SKM-1 (cell line): ENCODE data around the gene ZNF407.

Experiments
- DNase-seq: peaks from one replicate; lab custom pipeline; 2025; ENCODE audit not compliant: unreplicated experiment; lab: John Stamatoyannopoulos, UW

ZNF407 gene

DNA sequence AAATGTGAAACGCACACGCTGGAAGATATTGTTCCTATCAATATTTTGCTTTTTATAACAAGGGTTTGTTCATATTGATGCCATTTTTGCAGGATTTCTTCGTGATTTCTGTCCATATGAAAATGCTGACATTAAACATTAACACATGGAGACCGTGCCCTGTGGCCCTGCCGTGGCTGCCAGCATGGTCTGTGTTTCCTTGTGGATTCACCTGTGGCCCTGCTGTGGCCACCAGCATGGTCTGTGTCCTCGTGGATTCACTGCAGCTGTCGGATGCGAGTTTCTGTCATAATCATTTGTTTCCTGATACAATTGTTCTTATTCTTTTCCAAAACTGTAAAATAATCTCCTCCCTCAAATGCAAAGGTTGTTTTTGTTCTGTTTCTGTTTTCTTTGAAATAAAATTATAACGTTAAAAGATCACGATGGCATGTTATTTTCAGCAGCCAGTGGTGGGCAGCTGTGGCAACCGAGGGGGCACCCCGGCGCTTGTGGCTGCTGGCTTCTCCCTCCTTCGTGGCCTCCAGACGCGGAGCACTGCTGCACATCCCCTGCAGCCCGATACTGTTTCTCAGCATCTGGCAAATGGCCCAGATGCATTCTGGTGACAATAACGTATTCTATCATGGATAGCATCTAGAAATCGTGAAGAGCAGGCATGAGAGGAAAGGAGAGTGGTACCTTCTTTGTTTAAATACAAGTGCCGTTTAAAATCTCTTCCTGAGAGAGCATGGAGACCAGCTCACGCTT lies 467.8 kb downstream of the ZNF407 start:
- no peak for DNase-seq

DNA sequence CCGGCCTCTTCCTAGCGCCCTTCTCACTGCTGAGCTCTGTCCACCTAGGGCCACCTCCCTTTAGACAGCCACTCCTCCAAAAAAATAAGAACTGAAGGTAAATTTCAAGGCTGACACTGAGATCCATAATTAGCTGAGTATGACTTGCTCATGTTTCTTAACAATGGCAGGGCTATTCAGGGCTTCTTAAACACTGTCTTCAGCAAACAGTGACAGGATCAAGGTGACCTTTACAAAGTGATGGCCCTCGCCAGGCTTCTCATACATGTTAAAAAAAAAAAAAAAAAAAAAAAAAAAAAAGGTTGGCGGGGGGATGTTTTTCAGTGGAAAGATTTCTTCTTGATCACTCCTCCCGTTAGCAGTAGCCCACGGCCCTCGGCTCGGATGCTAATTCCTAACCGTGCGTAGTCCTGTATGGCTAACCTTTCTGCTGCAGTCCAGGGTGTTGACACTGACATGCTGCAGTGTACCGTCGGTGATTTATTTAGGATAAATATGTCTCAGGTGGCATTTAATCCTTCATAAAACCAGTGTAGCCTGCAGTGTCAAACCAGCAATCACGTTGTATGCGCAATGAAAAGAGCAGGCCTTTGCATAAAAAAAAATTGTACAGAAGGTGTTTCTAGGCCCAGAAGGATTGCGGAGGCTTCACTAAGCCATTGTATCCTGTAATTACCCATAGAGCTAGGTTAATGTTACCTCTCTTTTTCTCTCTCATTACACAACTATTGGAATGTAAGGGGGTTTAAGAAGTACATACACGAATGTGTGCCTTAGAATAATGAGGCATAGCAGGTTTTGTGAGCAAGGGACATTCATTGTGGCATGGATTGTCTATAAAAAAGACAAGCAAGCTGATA lies 468.6 kb downstream of the ZNF407 start:
- no peak for DNase-seq

GRCh38 chr18:75066936-75067335 lies 469.3 kb downstream of the ZNF407 start:
- no peak for DNase-seq

GRCh38 chr18:75067996-75068645 lies 470.5 kb downstream of the ZNF407 start:
- DNase-seq = no peak

DNA sequence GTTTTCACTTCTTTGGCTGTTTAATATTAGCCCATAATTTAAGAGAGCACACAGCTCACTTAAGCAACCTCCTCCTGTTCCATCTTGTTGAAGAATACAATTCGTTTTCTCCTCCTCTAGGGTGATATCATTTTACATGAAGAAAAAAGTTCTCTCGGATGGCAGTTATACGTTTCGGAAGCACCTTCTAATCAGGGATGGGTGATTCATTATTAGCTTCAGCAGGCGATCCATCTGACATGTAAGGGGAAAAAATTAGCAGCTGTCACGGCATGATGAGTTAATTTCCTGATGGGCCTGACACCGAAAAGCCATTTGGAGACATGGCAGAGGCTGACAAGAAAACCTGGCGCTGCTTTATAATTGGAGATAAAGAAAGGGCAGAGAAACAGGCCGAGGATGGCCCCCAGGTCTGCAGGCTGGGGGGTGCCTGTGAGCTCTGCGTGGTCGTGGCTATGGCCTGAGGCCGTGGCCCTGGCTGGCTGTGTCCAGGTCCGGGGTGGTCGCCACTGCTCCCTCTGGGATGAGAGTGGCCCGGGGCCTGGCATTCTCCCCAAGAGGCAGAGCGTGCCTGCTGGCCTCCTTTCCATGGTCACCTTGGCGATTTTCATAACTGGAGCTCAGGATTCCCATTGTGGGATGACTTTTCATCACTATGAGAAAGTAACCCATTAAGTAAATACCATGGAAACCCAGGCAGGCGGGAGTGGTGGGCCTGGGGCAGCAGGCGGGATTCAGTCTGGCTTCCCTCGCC lies 471.2 kb downstream of the ZNF407 start:
- DNase-seq = no peak

GRCh38 chr18:75070235-75070624 lies 472.6 kb downstream of the ZNF407 start:
- DNase-seq = no peak

DNA sequence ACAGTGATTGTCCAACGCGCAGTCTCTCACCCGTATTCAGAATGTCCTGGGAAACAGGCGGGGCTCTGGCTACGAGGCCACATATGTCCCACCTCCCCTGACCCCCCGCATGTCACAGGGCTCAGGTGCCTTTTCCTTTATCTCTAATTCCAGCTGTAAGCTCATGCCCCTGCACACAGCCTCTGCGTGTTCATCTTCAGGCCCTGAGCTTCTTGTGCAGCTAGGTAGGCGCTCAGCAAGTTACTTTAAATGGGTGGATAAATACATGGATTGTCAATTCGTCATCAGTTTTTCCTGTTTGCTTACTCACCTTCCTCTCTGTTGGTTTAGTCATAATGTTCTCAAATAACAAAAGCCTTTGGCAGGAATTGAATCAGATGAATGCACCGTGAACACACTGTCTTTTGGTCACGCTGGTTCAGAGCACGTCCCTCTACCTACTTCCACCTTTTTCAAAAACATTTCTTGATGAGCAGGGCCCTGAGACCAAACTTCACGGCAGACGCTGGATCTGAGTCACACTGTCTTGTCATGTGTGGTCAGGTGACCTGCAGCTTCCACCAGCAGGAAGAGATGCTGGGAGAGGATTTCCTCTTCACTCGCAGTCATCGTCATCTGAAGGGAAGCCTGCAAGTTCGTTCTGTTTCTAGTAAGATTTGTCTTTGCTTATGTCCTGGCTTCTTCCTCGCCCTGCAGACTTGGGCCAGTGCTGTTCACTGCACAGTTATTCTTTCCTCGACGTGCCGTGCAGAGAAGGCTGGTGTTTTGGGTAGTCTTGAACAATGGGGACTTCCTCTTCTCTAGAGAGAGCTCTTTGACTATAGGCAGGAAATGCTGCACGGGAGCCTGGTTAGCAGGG lies 473.2 kb downstream of the ZNF407 start:
- peak; percentile 66 for DNase-seq

DNA sequence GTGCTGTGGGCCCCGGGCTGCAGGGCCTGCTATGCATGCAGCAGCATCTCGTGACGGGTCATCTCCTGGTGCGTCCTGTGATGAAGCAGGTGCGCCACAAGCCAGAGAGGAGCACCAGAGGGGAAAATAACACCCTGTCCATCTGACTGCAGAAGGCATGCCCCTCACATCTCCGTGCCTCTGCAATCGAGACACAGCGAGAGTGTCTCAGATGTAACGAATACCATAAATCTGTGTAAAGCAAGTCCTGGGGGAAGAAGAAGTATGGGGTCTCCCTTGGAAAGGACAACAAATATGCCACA lies 473.8 kb downstream of the ZNF407 start:
- DNase-seq = no peak

DNA sequence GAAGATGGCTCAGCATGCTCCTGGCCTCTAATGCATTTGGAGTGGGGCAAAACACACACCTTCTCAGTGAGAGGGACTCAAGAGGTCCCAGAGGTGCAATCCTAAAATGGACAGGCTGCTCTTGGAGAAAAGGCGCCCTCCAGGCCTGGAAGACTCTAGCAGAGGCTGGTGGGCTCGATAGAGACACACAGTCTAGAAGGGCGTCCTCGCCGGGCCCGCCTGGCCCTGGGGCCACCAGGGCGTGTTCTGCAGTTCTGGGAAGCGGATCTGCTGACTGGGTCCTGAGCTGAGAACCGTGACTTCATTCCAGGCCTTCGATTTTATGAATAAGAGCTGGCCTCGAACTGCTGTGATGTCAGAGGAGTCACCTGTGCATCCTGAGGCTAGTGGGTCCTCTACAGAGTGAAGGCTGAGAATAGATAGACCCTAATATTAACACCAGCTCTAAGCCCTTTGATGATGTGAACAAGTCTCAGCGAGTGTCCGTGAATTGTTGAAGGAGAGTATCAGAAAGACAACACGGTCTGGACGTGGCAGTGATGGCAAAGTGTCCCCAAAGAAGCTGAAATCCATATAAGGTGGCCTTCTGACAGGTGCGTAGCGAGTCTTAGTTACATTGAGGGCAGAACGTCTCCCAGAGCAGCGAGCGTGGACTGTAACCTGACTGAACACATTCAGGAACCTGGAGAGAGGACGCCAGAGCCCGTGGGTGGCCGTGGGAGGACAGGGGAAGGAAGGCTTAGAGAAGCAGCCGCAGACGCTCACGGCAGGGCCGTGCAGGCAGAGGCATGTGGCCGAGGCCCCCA lies 474.4 kb downstream of the ZNF407 start:
- DNase-seq = no peak

GRCh38 chr18:75072672-75073371 lies 475.2 kb downstream of the ZNF407 start:
- no peak for DNase-seq

DNA sequence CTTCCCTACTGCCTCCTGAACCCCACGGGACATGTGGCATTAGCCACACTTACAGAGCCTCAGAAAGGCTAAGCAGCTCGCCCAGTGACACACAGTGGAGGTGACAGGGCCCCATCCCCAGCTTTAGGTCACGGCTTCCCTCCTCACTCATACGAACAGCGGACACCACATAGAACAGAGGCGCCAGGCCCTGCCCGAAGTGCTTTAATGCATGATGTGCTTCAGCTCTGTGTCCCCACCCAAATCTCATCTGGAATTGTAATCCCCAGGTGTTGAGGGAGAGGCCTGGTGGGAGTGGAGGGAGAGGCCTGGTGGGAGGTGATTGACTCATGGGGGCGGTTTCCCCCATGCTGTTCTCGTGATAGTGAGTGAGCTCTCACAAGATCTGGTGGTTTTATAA lies 476.0 kb downstream of the ZNF407 start:
- DNase-seq = no peak

DNA sequence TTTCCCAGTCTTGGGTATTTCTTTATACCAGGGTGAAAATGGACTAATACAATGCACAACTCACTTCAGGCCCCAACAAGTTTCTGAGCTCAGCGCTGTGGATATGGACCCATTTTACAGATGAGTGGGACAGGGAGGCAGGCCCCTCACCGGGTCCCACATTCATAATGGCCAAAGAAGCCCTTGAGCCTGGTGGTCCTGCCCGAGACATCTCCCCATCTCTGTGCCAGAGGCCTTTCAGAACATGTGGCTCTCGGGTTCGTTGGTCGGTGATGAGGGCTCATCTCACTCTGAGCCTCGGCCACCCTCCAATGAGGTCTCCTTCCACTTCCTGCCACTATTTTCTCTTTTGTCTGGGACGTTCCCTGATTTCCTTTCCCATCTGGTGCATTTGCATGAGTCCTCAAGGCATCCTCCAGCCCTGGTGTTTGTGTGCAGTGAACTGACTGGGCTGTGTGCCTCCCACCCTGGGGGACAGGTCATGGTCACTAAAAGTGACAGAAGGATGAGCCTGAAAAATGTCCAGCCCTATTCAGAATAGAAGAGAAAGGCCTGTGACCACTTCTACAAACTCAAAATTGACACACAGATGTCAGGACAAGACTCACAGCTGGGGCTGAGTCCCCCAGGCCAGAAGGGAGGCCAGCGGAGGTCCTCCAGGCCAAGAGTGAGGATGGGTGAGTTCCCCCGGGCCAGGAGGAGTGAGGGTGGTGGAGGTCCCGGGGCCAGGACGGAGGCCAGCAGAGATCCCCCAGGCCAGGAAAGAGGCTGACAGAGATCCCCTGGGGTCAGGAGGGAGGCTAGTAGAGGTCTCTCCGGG lies 476.7 kb downstream of the ZNF407 start:
- no peak for DNase-seq

DNA sequence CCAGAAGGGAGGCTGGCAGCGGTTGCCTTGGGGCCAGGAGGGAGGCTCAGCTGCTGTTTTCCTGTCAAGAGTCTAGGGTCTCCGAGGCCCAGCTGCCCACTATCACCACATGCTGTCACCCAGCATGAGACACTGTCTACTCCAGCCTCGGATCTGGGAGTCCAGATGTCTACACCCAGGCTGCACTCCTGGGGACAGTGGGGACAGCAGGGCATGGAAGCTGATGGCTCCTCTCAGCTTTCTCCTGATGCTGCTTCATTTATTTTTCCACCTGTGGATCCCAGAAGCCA lies 477.3 kb downstream of the ZNF407 start:
- DNase-seq = no peak

- DNase-seq = no peak
Observed at GRCh38 chr18:75075429-75075841, 477.8 kb downstream of the ZNF407 start.

DNA sequence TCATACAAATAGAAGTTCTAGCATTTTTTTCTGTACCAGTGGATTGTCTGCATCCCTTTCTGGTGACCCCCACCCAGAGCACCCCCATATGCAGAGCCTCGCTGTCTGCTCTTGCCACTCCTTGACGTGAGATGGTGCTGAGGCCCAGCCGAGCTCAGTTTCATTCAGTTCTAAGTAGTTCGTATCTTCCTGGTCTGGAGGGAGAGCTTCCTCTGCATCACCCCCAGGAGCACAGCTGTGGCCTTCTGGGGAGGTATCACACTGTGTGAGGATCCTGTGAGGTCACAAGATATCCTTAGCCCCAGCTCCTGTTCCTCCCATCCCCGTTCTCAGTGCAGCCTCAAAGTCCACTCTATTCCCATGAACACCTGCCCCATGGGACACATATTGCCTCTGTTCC lies 478.6 kb downstream of the ZNF407 start:
- no peak for DNase-seq

DNA sequence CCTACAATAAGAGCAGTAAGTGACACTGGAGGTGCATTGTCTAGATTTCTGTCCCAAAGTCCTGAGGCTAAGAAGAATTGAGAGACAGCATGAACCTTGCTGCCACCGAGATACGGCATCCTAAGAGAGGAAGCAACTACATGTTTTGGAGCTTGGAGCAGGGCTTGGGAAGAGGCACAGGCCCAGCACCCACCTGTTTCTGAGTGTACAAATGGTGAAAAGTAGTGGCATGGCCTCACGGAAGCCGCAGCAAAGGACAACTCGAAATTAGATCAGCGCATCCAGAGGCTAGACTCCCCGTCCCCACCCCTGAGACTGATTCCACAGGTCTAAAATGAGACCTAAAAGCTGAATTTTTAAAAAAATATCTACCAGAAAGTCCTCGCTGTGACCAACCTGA lies 483.8 kb downstream of the ZNF407 start:
- DNase-seq = no peak

DNA sequence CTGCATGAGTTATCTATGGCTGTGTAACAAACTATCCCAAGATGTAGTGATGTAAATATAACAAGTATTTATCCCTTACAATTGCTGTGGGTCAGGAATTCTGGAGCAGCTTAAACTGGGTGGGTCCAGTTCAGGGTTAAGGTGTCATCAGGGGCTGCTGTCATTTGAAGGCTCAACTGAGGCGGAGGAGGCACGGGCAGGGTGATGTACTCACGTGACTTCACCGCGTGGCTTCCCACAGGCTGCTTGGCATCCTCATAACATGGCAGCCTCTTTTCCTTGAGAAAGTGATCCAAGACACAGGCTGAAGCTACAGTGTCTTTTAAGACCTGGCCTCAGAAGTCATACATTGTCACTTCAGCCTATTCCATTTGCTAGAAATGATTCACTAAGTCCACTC lies 485.5 kb downstream of the ZNF407 start:
- no peak for DNase-seq

GRCh38 chr18:75083761-75084160 lies 486.1 kb downstream of the ZNF407 start:
- no peak for DNase-seq
